Muscle layer of colon (tissue), 2 donors: Measurements from ENCODE around the gene STAT5B.
"Not testable (repeated sequence)": the region's sequence is repeated elsewhere in the genome, so short reads cannot be mapped to it uniquely, and the experiment has no call there.

ENCODE experiments used
- H3K27ac ChIP-seq: one replicate; pipeline ENCODE4 v1.7.0; 2013; ENCODE audit warnings: low read depth, mild to moderate bottlenecking, low read length, moderate library complexity
- H3K27me3 ChIP-seq, 2 donors: one replicate each; pipeline ENCODE4 v1.7.0; 2013; ENCODE audit warnings: low read length in 2 of 2, mild to moderate bottlenecking in 2 of 2; ENCODE audit not compliant: insufficient read depth in 2 of 2, control insufficient read depth in 1 of 2
- H3K36me3 ChIP-seq: one replicate; pipeline ENCODE4 v1.7.0; 2013; ENCODE audit warnings: mild to moderate bottlenecking, low read length; ENCODE audit not compliant: insufficient read depth
- H3K4me1 ChIP-seq: one replicate; pipeline ENCODE4 v1.7.0; 2013; ENCODE audit warnings: mild to moderate bottlenecking, low read length; ENCODE audit not compliant: insufficient read depth
- H3K4me3 ChIP-seq, 2 donors: one replicate each; pipeline ENCODE4 v1.7.0; 2013; ENCODE audit warnings: low read length in 2 of 2, low read depth in 1 of 2, mild to moderate bottlenecking in 1 of 2, moderate library complexity in 1 of 2
- H3K9ac ChIP-seq: one replicate; pipeline ENCODE4 v1.7.0; 2013; ENCODE audit warnings: low read length
- H3K9me3 ChIP-seq: one replicate; pipeline ENCODE4 v1.7.0; 2013; ENCODE audit warnings: mild to moderate bottlenecking, low read length
- donor health status: abdominal sarcoma.
- donor health status: Adenocarcinoma of cecum.

Gene STAT5B

GRCh38 chr17:42240863-42241262, 35.3 kb downstream of the STAT5B start:
- not testable (repeated sequence) for H3K4me3 ChIP-seq, H3K9ac ChIP-seq, H3K9me3 ChIP-seq, H3K36me3 ChIP-seq, H3K27me3 ChIP-seq, H3K27ac ChIP-seq, H3K4me1 ChIP-seq

GRCh38 chr17:42240201-42240600, 36.0 kb downstream of the STAT5B start:
- no peaks in the 10 kb centered on the region for H3K9me3 ChIP-seq
- no peak overlapping the region for H3K27ac ChIP-seq
- no peaks in the 10 kb centered on the region for H3K27me3 ChIP-seq
- H3K4me3 ChIP-seq: no peak overlapping the region
- H3K4me1 ChIP-seq: no peaks in the 10 kb centered on the region
- H3K9ac ChIP-seq: no peak overlapping the region
- no peaks in the 10 kb centered on the region for H3K36me3 ChIP-seq

GRCh38 chr17:42239576-42239975, 36.6 kb downstream of the STAT5B start:
- not testable (repeated sequence) for H3K4me3 ChIP-seq, H3K36me3 ChIP-seq, H3K4me1 ChIP-seq, H3K9me3 ChIP-seq, H3K9ac ChIP-seq, H3K27me3 ChIP-seq, H3K27ac ChIP-seq

- no peaks in the 10 kb centered on the region for H3K9me3 ChIP-seq
- H3K36me3 ChIP-seq: no peaks in the 10 kb centered on the region
- no peak overlapping the region for H3K27ac ChIP-seq
- H3K4me3 ChIP-seq: no peak overlapping the region
- no peak overlapping the region for H3K9ac ChIP-seq
- H3K4me1 ChIP-seq: peaks cover 11% of the 10 kb centered on the region
- H3K27me3 ChIP-seq: no peaks in the 10 kb centered on the region
These were observed 39.4 kb downstream of the STAT5B start for GRCh38 chr17:42236760-42237159.

- Histone ChIP-seq H3K9me3 (no peaks in the 10 kb centered on the region), H3K36me3 (no peaks in the 10 kb centered on the region), H3K4me1 (peaks cover 11% of the 10 kb centered on the region), H3K9ac (no peak overlapping the region), H3K4me3 (no peak overlapping the region), H3K27ac (no peak overlapping the region), H3K27me3 (no peaks in the 10 kb centered on the region)
These were observed 42.2 kb downstream of the STAT5B start for GRCh38 chr17:42233994-42234393.

GRCh38 chr17:42233156-42233555, 43.0 kb downstream of the STAT5B start:
- Histone ChIP-seq H3K27ac (no peak overlapping the region), H3K4me1 (peaks cover 12% of the 10 kb centered on the region), H3K4me3 (no peak overlapping the region), H3K27me3 (no peaks in the 10 kb centered on the region), H3K36me3 (no peaks in the 10 kb centered on the region), H3K9ac (no peak overlapping the region), H3K9me3 (no peaks in the 10 kb centered on the region)

GRCh38 chr17:42230225-42230624, 46.0 kb downstream of the STAT5B start:
- no peak overlapping the region for H3K27ac ChIP-seq

GRCh38 chr17:42227849-42228700, 48.1 kb downstream of the STAT5B start:
- Histone ChIP-seq H3K27ac (no peak overlapping the region), H3K4me3 (no peak overlapping the region), H3K9ac (no peak overlapping the region)

More at GRCh38 chr17:42230225-42230624, 46.0 kb downstream of the STAT5B start:
- H3K27me3 ChIP-seq: no peaks in the 10 kb centered on the region
- peaks cover 12% of the 10 kb centered on the region for H3K36me3 ChIP-seq
- H3K9ac ChIP-seq: no peak overlapping the region
- H3K4me1 ChIP-seq: peaks cover 22% of the 10 kb centered on the region
- no peaks in the 10 kb centered on the region for H3K9me3 ChIP-seq
- H3K4me3 ChIP-seq: no peak overlapping the region

GRCh38 chr17:42225646-42226045, 50.5 kb downstream of the STAT5B start:
- Histone ChIP-seq H3K4me3 (no peak overlapping the region), H3K27ac (no peak overlapping the region), H3K4me1 (peaks cover 11% of the 10 kb centered on the region), H3K9me3 (no peaks in the 10 kb centered on the region), H3K27me3 (no peaks in the 10 kb centered on the region), H3K36me3 (peaks cover 39% of the 10 kb centered on the region), H3K9ac (no peak overlapping the region)

More at GRCh38 chr17:42227849-42228700, 48.1 kb downstream of the STAT5B start:
- Histone ChIP-seq H3K9me3 (no peaks in the 10 kb centered on the region), H3K4me1 (peaks cover 11% of the 10 kb centered on the region), H3K36me3 (peaks cover 23% of the 10 kb centered on the region), H3K27me3 (no peaks in the 10 kb centered on the region)

- Histone ChIP-seq H3K36me3 (peaks cover 39% of the 10 kb centered on the region), H3K9ac (no peak overlapping the region), H3K27me3 (no peaks in the 10 kb centered on the region), H3K4me3 (no peak overlapping the region), H3K9me3 (no peaks in the 10 kb centered on the region), H3K27ac (no peak overlapping the region), H3K4me1 (peaks cover 11% of the 10 kb centered on the region)
These were observed 51.5 kb downstream of the STAT5B start for GRCh38 chr17:42224651-42225050.

GRCh38 chr17:42221886-42222745, 54.1 kb downstream of the STAT5B start:
- Histone ChIP-seq H3K36me3 (peaks cover 53% of the 10 kb centered on the region), H3K4me1 (no peaks in the 10 kb centered on the region), H3K9ac (no peak overlapping the region), H3K4me3 (no peak overlapping the region), H3K27me3 (no peaks in the 10 kb centered on the region), H3K27ac (no peak overlapping the region), H3K9me3 (no peaks in the 10 kb centered on the region)
